Trophoblast cell (in vitro differentiated cells and primary cell): Measurements from ENCODE around the gene ADAMTSL1.

Experiments used
- DNase-seq, 2 donors: peaks; one replicate each; pipeline ENCODE4 v3.0.0-alpha.2; 2016
- H2AFZ ChIP-seq: 2 replicates; pipeline ENCODE4 v1.6.1; 2013; ENCODE audit warnings: low read length, moderate library complexity, mild to moderate bottlenecking; ENCODE audit not compliant: insufficient read depth, poor library complexity
- H2AK5ac ChIP-seq: 2 replicates; pipeline ENCODE4 v1.6.1; 2013; ENCODE audit warnings: mild to moderate bottlenecking, low read length
- H2BK120ac ChIP-seq: 2 replicates; pipeline ENCODE4 v1.6.1; 2013; ENCODE audit warnings: low read length, mild to moderate bottlenecking, moderate library complexity; ENCODE audit not compliant: insufficient read depth, poor library complexity
- H2BK12ac ChIP-seq: 2 replicates; pipeline ENCODE4 v1.6.1; 2013; ENCODE audit warnings: mild to moderate bottlenecking, low read length, moderate library complexity
- H2BK5ac ChIP-seq: 2 replicates; pipeline ENCODE4 v1.6.1; 2013; ENCODE audit warnings: low read length, low read depth, moderate library complexity, mild to moderate bottlenecking; ENCODE audit not compliant: poor library complexity
- H3K14ac ChIP-seq: 2 replicates; pipeline ENCODE4 v1.6.1; 2013; ENCODE audit warnings: mild to moderate bottlenecking, low read length
- H3K18ac ChIP-seq: 2 replicates; pipeline ENCODE4 v1.6.1; 2013; ENCODE audit warnings: mild to moderate bottlenecking, low read length
- H3K23ac ChIP-seq: 2 replicates; pipeline ENCODE4 v1.6.1; 2013; ENCODE audit warnings: low read length
- H3K27ac ChIP-seq: 2 replicates; pipeline ENCODE4 v1.5.1; 2013; ENCODE audit warnings: low read depth, mild to moderate bottlenecking, inconsistent platforms, low read length, moderate library complexity
- H3K27me3 ChIP-seq: 2 replicates; pipeline ENCODE4 v1.6.1; 2013; ENCODE audit warnings: inconsistent platforms, mild to moderate bottlenecking, low read length, moderate library complexity; ENCODE audit not compliant: insufficient read depth
- H3K36me3 ChIP-seq, 2 experiments: 1 replicate in 1 of 2; 2 replicates in 1 of 2; pipeline ENCODE4 v1.6.1; 2013; ENCODE audit warnings: low read length in 2 of 2, mild to moderate bottlenecking in 2 of 2, moderate library complexity in 1 of 2; ENCODE audit not compliant: insufficient read depth in 2 of 2, control insufficient read depth in 1 of 2
- H3K4ac ChIP-seq: 2 replicates; pipeline ENCODE4 v1.6.1; 2013; ENCODE audit warnings: low read depth, mild to moderate bottlenecking, low read length, moderate library complexity
- H3K4me1 ChIP-seq, 2 experiments: 1 replicate in 1 of 2; 2 replicates in 1 of 2; pipeline ENCODE4 v1.6.1; 2013; ENCODE audit warnings: low read length in 2 of 2, mild to moderate bottlenecking in 2 of 2, moderate library complexity in 1 of 2; ENCODE audit not compliant: insufficient read depth in 2 of 2, control insufficient read depth in 1 of 2
- H3K4me2 ChIP-seq: 2 replicates; pipeline ENCODE4 v1.6.1; 2013; ENCODE audit warnings: inconsistent platforms, mild to moderate bottlenecking, low read length, moderate library complexity
- H3K4me3 ChIP-seq: 2 replicates; pipeline ENCODE4 v1.5.1; 2013; ENCODE audit warnings: mild to moderate bottlenecking, low read depth, low read length, inconsistent platforms
- H3K79me1 ChIP-seq: one replicate; pipeline ENCODE4 v1.6.1; 2013; ENCODE audit warnings: low read length
- H3K79me2 ChIP-seq: 2 replicates; pipeline ENCODE4 v1.6.1; 2013; ENCODE audit warnings: low read length, mild to moderate bottlenecking; ENCODE audit not compliant: control insufficient read depth, insufficient read depth, poor library complexity
- H3K9ac ChIP-seq: 2 replicates; pipeline ENCODE4 v1.6.1; 2013; ENCODE audit warnings: mild to moderate bottlenecking, low read length
- H3K9me3 ChIP-seq: 2 replicates; pipeline ENCODE4 v1.6.1; 2013; ENCODE audit warnings: low read depth, mild to moderate bottlenecking, control low read depth, inconsistent platforms, low read length; ENCODE audit not compliant: insufficient read depth
- H4K12ac ChIP-seq: 2 replicates; pipeline ENCODE4 v1.6.1; 2013; ENCODE audit warnings: low read depth, mild to moderate bottlenecking, low read length, moderate library complexity
- H4K8ac ChIP-seq: 2 replicates; pipeline ENCODE4 v1.6.1; 2013; ENCODE audit warnings: low read depth, mild to moderate bottlenecking, low read length, moderate library complexity
- H4K91ac ChIP-seq: one replicate; pipeline ENCODE4 v1.6.1; 2013; ENCODE audit warnings: low read depth, mild to moderate bottlenecking, low read length, moderate library complexity
- WGBS: extraction: QIAGEN DNeasy Blood & Tissue Kit; methylation state at CpG from one replicate; pipeline ENCODE4 v1.1.7; 2013; ENCODE audit warnings: missing lambda C conversion rate; ENCODE audit not compliant: insufficient read length, insufficient coverage; ENCODE audit errors: extremely low coverage; 5-methylcytosine and 5-hydroxymethylcytosine counted together

ADAMTSL1 gene

GRCh38 chr9:18806232-18807080, 332.5 kb downstream of the ADAMTSL1 start:
- Histone ChIP-seq H3K9me3 (no peaks in the 10 kb centered on the region), H4K12ac (no peak overlapping the region), H3K79me2 (no peaks in the 10 kb centered on the region), H3K4me2 (no peak overlapping the region), H2AK5ac (no peak overlapping the region), H2BK5ac (no peak overlapping the region), H2BK12ac (no peak overlapping the region), H3K14ac (no peak overlapping the region), H4K8ac (no peak overlapping the region), H3K18ac (no peak overlapping the region), H3K4me1 (no peaks in the 10 kb centered on the region), H3K4me3 (no peak overlapping the region), H3K4ac (no peak overlapping the region), H3K23ac (no peak overlapping the region), H3K36me3 (no peaks in the 10 kb centered on the region), H4K91ac (no peak overlapping the region), H2AFZ (no peak overlapping the region), H3K79me1 (no peaks in the 10 kb centered on the region), H3K27ac (no peak overlapping the region), H3K27me3 (no peaks in the 10 kb centered on the region), H3K9ac (no peak overlapping the region), H2BK120ac (no peak overlapping the region)
- DNase-seq, result no peak
- WGBS, result no CpG with 5 or more reads among the region's 6 CpGs

- Histone ChIP-seq H3K79me1 (no peaks in the 10 kb centered on the region), H2BK5ac (no peak overlapping the region), H4K8ac (no peak overlapping the region), H4K12ac (no peak overlapping the region), H3K27me3 (no peaks in the 10 kb centered on the region), H3K36me3 (no peaks in the 10 kb centered on the region), H2BK120ac (no peak overlapping the region), H3K9ac (no peak overlapping the region), H2BK12ac (no peak overlapping the region), H4K91ac (no peak overlapping the region), H2AFZ (no peak overlapping the region), H3K4me2 (no peak overlapping the region), H2AK5ac (no peak overlapping the region), H3K14ac (no peak overlapping the region), H3K79me2 (no peaks in the 10 kb centered on the region), H3K18ac (no peak overlapping the region), H3K9me3 (no peaks in the 10 kb centered on the region), H3K4me1 (no peaks in the 10 kb centered on the region), H3K27ac (no peak overlapping the region), H3K23ac (no peak overlapping the region), H3K4ac (no peak overlapping the region), H3K4me3 (no peak overlapping the region)
- DNase-seq, result no peak
- WGBS, result no CpG with 5 or more reads among the region's 1 CpG
Observed at GRCh38 chr9:18810581-18810980, 336.6 kb downstream of the ADAMTSL1 start.

- no peak overlapping the region for H3K4me3 ChIP-seq
- H2BK12ac ChIP-seq, result no peak overlapping the region
- H3K79me2 ChIP-seq, result no peaks in the 10 kb centered on the region
- H3K4me2 ChIP-seq, result no peak overlapping the region
- no peak overlapping the region for H3K9ac ChIP-seq
- H4K12ac ChIP-seq, result no peak overlapping the region
- H3K9me3 ChIP-seq, result no peaks in the 10 kb centered on the region
- no peak overlapping the region for H3K18ac ChIP-seq
- no peak overlapping the region for H3K4ac ChIP-seq
- H3K27ac ChIP-seq, result no peak overlapping the region
- no peaks in the 10 kb centered on the region for H3K27me3 ChIP-seq
- no peak overlapping the region for H2BK120ac ChIP-seq
- H3K4me1 ChIP-seq, result no peaks in the 10 kb centered on the region
- no peak overlapping the region for H3K23ac ChIP-seq
- H4K91ac ChIP-seq, result no peak overlapping the region
- H2AK5ac ChIP-seq, result no peak overlapping the region
- H3K36me3 ChIP-seq, result no peaks in the 10 kb centered on the region
- H3K14ac ChIP-seq, result no peak overlapping the region
- H4K8ac ChIP-seq, result no peak overlapping the region
- no peak overlapping the region for H2BK5ac ChIP-seq
- no peaks in the 10 kb centered on the region for H3K79me1 ChIP-seq
- DNase-seq, result no peak
- no peak overlapping the region for H2AFZ ChIP-seq
- no CpG with 5 or more reads among the region's 2 CpGs for WGBS
Observed at GRCh38 chr9:18811171-18811570, 337.2 kb downstream of the ADAMTSL1 start.

GRCh38 chr9:18819418-18819817, 345.5 kb downstream of the ADAMTSL1 start:
- H2BK12ac ChIP-seq, result no peak overlapping the region
- H3K9ac ChIP-seq, result no peak overlapping the region
- no peak overlapping the region for H2BK120ac ChIP-seq
- H2BK5ac ChIP-seq, result no peak overlapping the region
- no CpG with 5 or more reads among the region's 3 CpGs for WGBS
- no peak overlapping the region for H3K4ac ChIP-seq
- H2AFZ ChIP-seq, result no peak overlapping the region
- H4K12ac ChIP-seq, result no peak overlapping the region
- H3K79me2 ChIP-seq, result no peaks in the 10 kb centered on the region
- H3K23ac ChIP-seq, result no peak overlapping the region
- no peak overlapping the region for H3K27ac ChIP-seq
- DNase-seq, result no peak
- no peaks in the 10 kb centered on the region for H3K36me3 ChIP-seq
- H3K4me1 ChIP-seq, result no peaks in the 10 kb centered on the region
- H3K14ac ChIP-seq, result no peak overlapping the region
- H3K4me3 ChIP-seq, result no peak overlapping the region
- H3K4me2 ChIP-seq, result no peak overlapping the region
- H4K91ac ChIP-seq, result no peak overlapping the region
- no peaks in the 10 kb centered on the region for H3K27me3 ChIP-seq
- H4K8ac ChIP-seq, result no peak overlapping the region
- H3K9me3 ChIP-seq, result no peaks in the 10 kb centered on the region
- H3K79me1 ChIP-seq, result no peaks in the 10 kb centered on the region
- H2AK5ac ChIP-seq, result no peak overlapping the region
- H3K18ac ChIP-seq, result no peak overlapping the region
